ENCODE data around the gene DENND5A. TPM values are rescaled to one million over a fixed set of nuclear protein-coding genes. Genes with fewer than 3 reads are reported as not detected.
"Not testable (repeated sequence)": the region's sequence is repeated elsewhere in the genome, so short reads cannot be mapped to it uniquely, and the experiment has no call there.

The DENND5A gene
- total RNA-seq, 1 donor from 2014 or later: 47.6 TPM

GRCh38 chr11:9276571-9276970 is 11.4 kb upstream of the DENND5A start:
- intact Hi-C loops (cut with micrococcal nuclease): no loop called here
- DNase-seq (ENCODE audit: low spot score): no peak
- Mint-ChIP-seq H3K27ac (no peak overlapping the region), H3K4me1 (ENCODE audit: low read depth) (peaks cover 27% of the 10 kb centered on the region), H3K9me3 (no peaks in the 10 kb centered on the region), H3K27me3 (ENCODE audit: insufficient read depth) (peaks cover 12% of the 10 kb centered on the region), H3K4me3 (no peak overlapping the region), H3K36me3 (ENCODE audit: low read depth) (peaks cover 8% of the 10 kb centered on the region)

- intact Hi-C loops (cut with micrococcal nuclease): no loop called here
- no peak overlapping the region for H3K4me3 Mint-ChIP-seq
- DNase-seq (ENCODE audit: low spot score): no peak
- H3K4me1 Mint-ChIP-seq (ENCODE audit: low read depth): peaks cover 12% of the 10 kb centered on the region
- H3K27me3 Mint-ChIP-seq (ENCODE audit: insufficient read depth): peaks cover 16% of the 10 kb centered on the region
- no peak overlapping the region for H3K27ac Mint-ChIP-seq
- H3K9me3 Mint-ChIP-seq: no peaks in the 10 kb centered on the region
- peaks cover 2% of the 10 kb centered on the region for H3K36me3 Mint-ChIP-seq (ENCODE audit: low read depth)
Observed at GRCh38 chr11:9274499-9275258, 9.5 kb upstream of the DENND5A start.

GRCh38 chr11:9273376-9274336 is 8.5 kb upstream of the DENND5A start:
- peaks cover 12% of the 10 kb centered on the region for H3K4me1 Mint-ChIP-seq (ENCODE audit: low read depth)
- H3K27me3 Mint-ChIP-seq (ENCODE audit: insufficient read depth): peaks cover 21% of the 10 kb centered on the region
- no peak overlapping the region for H3K27ac Mint-ChIP-seq
- no peak for DNase-seq (ENCODE audit: low spot score)
- intact Hi-C loops (cut with micrococcal nuclease): no loop called here
- H3K4me3 Mint-ChIP-seq: no peak overlapping the region
- H3K36me3 Mint-ChIP-seq (ENCODE audit: low read depth): peaks cover 2% of the 10 kb centered on the region
- no peaks in the 10 kb centered on the region for H3K9me3 Mint-ChIP-seq

GRCh38 chr11:9269492-9270013 is 4.4 kb upstream of the DENND5A start:
- H3K4me3 Mint-ChIP-seq: no peak overlapping the region
- H3K36me3 Mint-ChIP-seq (ENCODE audit: low read depth): peaks cover 3% of the 10 kb centered on the region
- no peak overlapping the region for H3K27ac Mint-ChIP-seq
- no peak for DNase-seq (ENCODE audit: low spot score)
- no peaks in the 10 kb centered on the region for H3K9me3 Mint-ChIP-seq
- peaks cover 18% of the 10 kb centered on the region for H3K4me1 Mint-ChIP-seq (ENCODE audit: low read depth)
- peaks cover 40% of the 10 kb centered on the region for H3K27me3 Mint-ChIP-seq (ENCODE audit: insufficient read depth)
- intact Hi-C loops (cut with micrococcal nuclease): loop anchor here (10.0 kb wide), 2 partner anchors 1035 to 1185 kb away; partner anchors contain the start of genes ADM and AMPD3

GRCh38 chr11:9267680-9268079 is 2.5 kb upstream of the DENND5A start:
- H3K9me3 Mint-ChIP-seq: no peaks in the 10 kb centered on the region
- no peak for DNase-seq (ENCODE audit: low spot score)
- intact Hi-C loops (cut with micrococcal nuclease): loop anchor here (10.0 kb wide), 2 partner anchors 1037 to 1187 kb away; partner anchors contain the start of genes ADM and AMPD3
- peaks cover 13% of the 10 kb centered on the region for H3K4me1 Mint-ChIP-seq (ENCODE audit: low read depth)
- H3K27me3 Mint-ChIP-seq (ENCODE audit: insufficient read depth): peaks cover 33% of the 10 kb centered on the region
- H3K36me3 Mint-ChIP-seq (ENCODE audit: low read depth): peaks cover 5% of the 10 kb centered on the region
- peak overlapping the region; percentile 8 for H3K27ac Mint-ChIP-seq
- no peak overlapping the region for H3K4me3 Mint-ChIP-seq

- intact Hi-C loops (cut with micrococcal nuclease): loop anchor here (10.0 kb wide), 2 partner anchors 1038 to 1188 kb away; partner anchors contain the start of genes ADM and AMPD3
- H3K27me3 Mint-ChIP-seq (ENCODE audit: insufficient read depth): peaks cover 36% of the 10 kb centered on the region
- peaks cover 5% of the 10 kb centered on the region for H3K36me3 Mint-ChIP-seq (ENCODE audit: low read depth)
- no peaks in the 10 kb centered on the region for H3K9me3 Mint-ChIP-seq
- peaks cover 19% of the 10 kb centered on the region for H3K4me1 Mint-ChIP-seq (ENCODE audit: low read depth)
- DNase-seq (ENCODE audit: low spot score): no peak
- H3K4me3 Mint-ChIP-seq: no peak overlapping the region
- H3K27ac Mint-ChIP-seq: no peak overlapping the region
Observed at GRCh38 chr11:9266926-9267325, 1.8 kb upstream of the DENND5A start.

- H3K4me3 Mint-ChIP-seq: peak overlapping the region; percentile 79
- intact Hi-C loops (cut with micrococcal nuclease): loop anchor here (10.0 kb wide), 2 partner anchors 1039 to 1189 kb away; partner anchors contain the start of genes ADM and AMPD3
- H3K4me1 Mint-ChIP-seq (ENCODE audit: low read depth): peaks cover 26% of the 10 kb centered on the region
- H3K9me3 Mint-ChIP-seq: no peaks in the 10 kb centered on the region
- peaks cover 35% of the 10 kb centered on the region for H3K27me3 Mint-ChIP-seq (ENCODE audit: insufficient read depth)
- DNase-seq (ENCODE audit: low spot score): no peak
- H3K36me3 Mint-ChIP-seq (ENCODE audit: low read depth): peaks cover 5% of the 10 kb centered on the region
- peak overlapping the region; percentile 66 for H3K27ac Mint-ChIP-seq
Observed at GRCh38 chr11:9266132-9266736, 1.1 kb upstream of the DENND5A start.

GRCh38 chr11:9264316-9265210 is 587 bp downstream of the DENND5A start:
- Mint-ChIP-seq H3K36me3 (ENCODE audit: low read depth) (peaks cover 8% of the 10 kb centered on the region), H3K9me3 (no peaks in the 10 kb centered on the region), H3K4me1 (ENCODE audit: low read depth) (peaks cover 38% of the 10 kb centered on the region), H3K27ac (peak overlapping the region; percentile 80), H3K4me3 (peak overlapping the region; percentile 82), H3K27me3 (ENCODE audit: insufficient read depth) (peaks cover 31% of the 10 kb centered on the region)
- peak; percentile 11 for DNase-seq (ENCODE audit: low spot score)
- intact Hi-C loops (cut with micrococcal nuclease): loop anchor here (1.0 to 10.0 kb wide), 16 partner anchors 14 to 1190 kb away; partner anchors contain the start of genes ADM, AMPD3, IPO7 and TMEM41B

- Mint-ChIP-seq H3K27ac (peak overlapping the region; percentile 80), H3K4me3 (peak overlapping the region; percentile 82), H3K36me3 (ENCODE audit: low read depth) (peaks cover 8% of the 10 kb centered on the region), H3K27me3 (ENCODE audit: insufficient read depth) (peaks cover 27% of the 10 kb centered on the region), H3K4me1 (ENCODE audit: low read depth) (peaks cover 38% of the 10 kb centered on the region), H3K9me3 (no peaks in the 10 kb centered on the region)
- intact Hi-C loops (cut with micrococcal nuclease): loop anchor here (1.0 to 10.0 kb wide), 16 partner anchors 14 to 1191 kb away; partner anchors contain the start of genes ADM, AMPD3, IPO7 and TMEM41B
- DNase-seq (ENCODE audit: low spot score): peak; percentile 43
Observed at GRCh38 chr11:9263840-9264315, 1.3 kb downstream of the DENND5A start.

GRCh38 chr11:9260838-9261146 is 4.4 kb downstream of the DENND5A start:
- intact Hi-C loops (cut with micrococcal nuclease): loop anchor here (5.0 to 10.0 kb wide), 4 partner anchors 247 to 1194 kb away; partner anchors contain the start of genes ADM and AMPD3
- DNase-seq (ENCODE audit: low spot score): peak; percentile 5
- H3K4me3 Mint-ChIP-seq; H3K9me3 Mint-ChIP-seq; H3K27me3 Mint-ChIP-seq (ENCODE audit: insufficient read depth); H3K27ac Mint-ChIP-seq: not testable (repeated sequence)
- peaks cover 16% of the 10 kb centered on the region for H3K36me3 Mint-ChIP-seq (ENCODE audit: low read depth)
- H3K4me1 Mint-ChIP-seq (ENCODE audit: low read depth): peaks cover 41% of the 10 kb centered on the region

- no peak overlapping the region for H3K27ac Mint-ChIP-seq
- intact Hi-C loops (cut with micrococcal nuclease): loop anchor here (5.0 to 10.0 kb wide), 4 partner anchors 247 to 1195 kb away; partner anchors contain the start of genes ADM and AMPD3
- no peak overlapping the region for H3K4me3 Mint-ChIP-seq
- no peaks in the 10 kb centered on the region for H3K9me3 Mint-ChIP-seq
- DNase-seq (ENCODE audit: low spot score): no peak
- H3K27me3 Mint-ChIP-seq (ENCODE audit: insufficient read depth): peaks cover 5% of the 10 kb centered on the region
- peaks cover 16% of the 10 kb centered on the region for H3K36me3 Mint-ChIP-seq (ENCODE audit: low read depth)
- peaks cover 39% of the 10 kb centered on the region for H3K4me1 Mint-ChIP-seq (ENCODE audit: low read depth)
Observed at GRCh38 chr11:9259981-9260837, 4.9 kb downstream of the DENND5A start.

Measured in activated T-helper 1 cell treated with anti-CD3 and anti-CD28 coated beads, Interleukin-12 subunit alpha, Interleukin-12 subunit beta, Interleukin-2, Interleukin-4 antibody, amounts not matched to agents 30 ng/mL and 10 ng/mL and 1 ng/mL, durations not matched to agents 14 hours and 24 hours and 36 hours (primary cell).